PFSK-1 (cell line): Measurements from ENCODE around the gene KIF22.

Experiments used
- FOXP2 ChIP-seq: optimal IDR thresholded peaks from 2 replicates; pipeline ENCODE3; 2011; ENCODE audit warnings: borderline replicate concordance, control low read depth, inconsistent platforms; ENCODE audit not compliant: insufficient read depth; ENCODE audit errors: extremely low read length, extremely low read depth
- POLR2AphosphoS5 ChIP-seq: IDR thresholded peaks from 2 replicates; pipeline ENCODE4 v1.6.1; 2012; ENCODE audit warnings: low read depth, mild to moderate bottlenecking, control low read depth, low read length, moderate library complexity
- REST ChIP-seq, 2 experiments: IDR thresholded peaks; 2 replicates each; pipeline versions ENCODE4 v1.6.1 to v1.8.0; 2011 to 2012; ENCODE audit warnings: low read depth in 2 of 2, low read length in 2 of 2, control low read depth in 1 of 2, inconsistent platforms in 1 of 2, mild to moderate bottlenecking in 1 of 2, moderate library complexity in 1 of 2; ENCODE audit not compliant: insufficient read depth in 1 of 2
- SIN3A ChIP-seq: IDR thresholded peaks from 2 replicates; pipeline ENCODE4 v1.6.1; 2012; ENCODE audit warnings: mild to moderate bottlenecking, low read length, moderate library complexity, borderline replicate concordance; ENCODE audit not compliant: insufficient read depth
- TAF1 ChIP-seq: IDR thresholded peaks from 2 replicates; pipeline ENCODE4 v1.6.1; 2012; ENCODE audit warnings: low read length, control low read depth, borderline replicate concordance; ENCODE audit not compliant: insufficient read depth

The KIF22 gene

DNA sequence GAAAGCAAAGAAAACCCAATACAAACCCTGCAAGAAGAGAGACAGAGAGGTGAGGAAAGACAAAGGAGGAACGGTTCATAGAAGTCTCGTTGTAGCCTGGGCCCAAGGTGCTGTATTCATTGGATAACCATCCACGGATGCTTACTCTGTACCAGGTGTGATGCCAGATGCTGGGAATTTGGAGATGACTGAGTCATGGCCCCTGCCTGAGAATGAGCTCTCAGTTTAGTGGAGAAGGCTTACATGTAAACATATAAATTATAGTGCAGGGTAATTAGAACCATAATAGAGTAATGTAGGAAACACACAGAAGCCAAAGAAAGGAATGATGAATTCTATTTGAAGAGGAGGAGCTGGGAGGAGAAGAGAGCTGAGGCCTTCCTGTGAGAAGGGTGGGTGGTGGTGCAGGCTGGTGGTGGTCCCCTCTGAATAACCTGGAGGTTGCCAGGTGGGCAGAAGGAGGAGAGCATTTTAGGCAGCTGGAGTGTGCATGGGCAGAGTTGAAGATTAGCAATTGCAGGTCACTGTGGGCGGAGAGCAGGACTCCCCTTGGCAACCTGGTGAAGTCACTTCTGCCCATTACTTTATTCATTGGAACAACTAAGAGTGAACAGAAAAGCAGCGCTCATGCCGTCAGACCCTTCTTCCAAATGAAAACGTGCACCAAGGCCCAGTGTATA lies 20.2 kb upstream of the KIF22 start:
- TF ChIP-seq REST (IDR thresholded peaks at IDR 0.05; ENCODE audit: insufficient read depth in 1 of 2, low read depth in 2 of 2, low read length in 2 of 2) (no peak), SIN3A (no peak), POLR2AphosphoS5 (no peak), TAF1 (no peak), FOXP2 (no peak)

DNA sequence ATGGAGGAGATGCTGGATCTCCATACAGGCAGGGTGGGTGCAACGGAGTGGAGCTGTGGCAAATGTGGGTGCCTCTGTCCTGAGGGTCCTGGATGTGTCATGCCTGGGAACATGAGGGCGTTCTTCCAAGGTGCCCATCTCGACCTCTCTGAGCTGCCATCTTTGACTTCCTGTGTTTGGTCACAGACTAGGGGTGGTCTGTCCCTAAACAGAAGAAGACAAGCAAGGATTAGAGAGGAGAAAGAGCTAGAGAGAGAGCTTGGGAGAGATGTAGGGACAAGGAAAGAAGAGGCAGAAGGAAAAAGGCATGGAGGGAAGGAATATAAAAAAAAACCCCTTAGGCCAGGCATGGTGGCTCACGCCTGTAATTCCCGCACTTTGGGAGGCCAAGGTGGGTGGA lies 15.8 kb upstream of the KIF22 start:
- no peak for TF ChIP-seq SIN3A
- no peak for TF ChIP-seq TAF1
- TF ChIP-seq REST (IDR thresholded peaks at IDR 0.05; ENCODE audit: insufficient read depth in 1 of 2, low read depth in 2 of 2, low read length in 2 of 2) = no peak
- TF ChIP-seq FOXP2 = no peak
- TF ChIP-seq POLR2AphosphoS5 = no peak

GRCh38 chr16:29775742-29776408 lies 14.7 kb upstream of the KIF22 start:
- no peak for TF ChIP-seq REST (IDR thresholded peaks at IDR 0.05; ENCODE audit: insufficient read depth in 1 of 2, low read depth in 2 of 2, low read length in 2 of 2)
- no peak for TF ChIP-seq TAF1
- TF ChIP-seq SIN3A = no peak
- TF ChIP-seq POLR2AphosphoS5 = no peak
- TF ChIP-seq FOXP2 = no peak

DNA sequence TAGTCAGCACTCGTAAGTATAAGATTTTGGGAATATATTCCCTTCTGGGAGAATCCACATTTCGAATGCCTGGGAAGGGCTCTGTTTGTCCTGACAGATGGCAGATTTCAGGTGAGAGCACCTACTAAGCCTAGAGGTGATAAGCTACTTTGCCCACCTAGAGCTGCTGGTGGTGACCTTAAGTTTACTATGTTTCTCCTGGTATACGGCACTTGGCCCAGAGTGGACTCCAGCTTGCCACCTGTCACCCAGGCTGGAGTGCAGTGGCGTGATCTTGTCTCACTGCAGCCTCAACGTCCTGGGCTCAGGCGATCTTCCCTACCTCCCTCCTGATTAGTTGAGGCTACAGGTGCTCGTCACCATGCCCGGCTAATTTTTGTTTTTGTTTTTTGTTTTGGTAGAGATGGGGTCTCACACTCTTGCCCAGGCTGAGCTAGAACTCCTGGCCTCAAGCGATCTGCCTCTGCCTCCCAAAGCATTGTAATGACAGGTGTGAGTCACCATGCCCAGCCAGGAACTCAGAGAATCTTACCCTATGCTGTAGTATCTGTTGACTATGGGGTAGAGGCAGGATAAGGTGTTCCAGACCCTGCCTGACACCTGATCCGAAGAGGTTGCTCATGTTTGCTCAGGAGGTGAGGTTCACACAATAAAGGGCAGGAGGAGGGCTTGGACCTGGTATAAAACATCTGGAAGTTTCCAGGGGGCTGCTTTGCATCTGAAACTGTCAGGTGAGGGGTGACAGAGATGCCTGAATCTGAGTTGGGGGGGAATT lies 12.8 kb upstream of the KIF22 start, which contains the start of gene ZG16:
Gene ZG16 (plus strand): TSS at position 681 of the 775 bp plus-strand sequence. CDS start 1,011 bp downstream, outside the sequence.
- TF ChIP-seq REST (IDR thresholded peaks at IDR 0.05; ENCODE audit: insufficient read depth in 1 of 2, low read depth in 2 of 2, low read length in 2 of 2) (no peak), SIN3A (no peak), POLR2AphosphoS5 (no peak), TAF1 (no peak), FOXP2 (no peak)
